Measurements from ENCODE around the gene SNX12. TPM values are rescaled to one million over a fixed set of nuclear protein-coding genes. Genes with fewer than 3 reads are reported as not detected.

Gene SNX12
- polyA plus RNA-seq, 1 donor from 2014 or later, result 71.2 TPM

GRCh38 chrX:71102292-71102691 is 34.2 kb upstream of the SNX12 start:
- H2AFZ ChIP-seq (ENCODE audit: low read depth, low read length), result no peak overlapping the region
- H3K27ac ChIP-seq (ENCODE audit: low read length), result no peak overlapping the region
- no peak overlapping the region for H3K4me2 ChIP-seq (ENCODE audit: low read length)
- H3K9ac ChIP-seq (ENCODE audit: low read length), result no peak overlapping the region
- H3K4me3 ChIP-seq (ENCODE audit: low read length), result no peak overlapping the region
- H3K9me2 ChIP-seq (ENCODE audit: insufficient read depth, low read length), result no peaks in the 10 kb centered on the region
- H3K79me2 ChIP-seq (replicated peaks; ENCODE audit: insufficient read depth, low read length), result no peaks in the 10 kb centered on the region
- no peaks in the 10 kb centered on the region for H3K36me3 ChIP-seq (ENCODE audit: insufficient read depth, low read length)
- H4K20me1 ChIP-seq (ENCODE audit: insufficient read depth), result no peaks in the 10 kb centered on the region
- no peaks in the 10 kb centered on the region for H3K27me3 ChIP-seq (ENCODE audit: insufficient read depth, low read depth, low read length)
- H3K9me3 ChIP-seq (ENCODE audit: low read length), result no peaks in the 10 kb centered on the region
- H3F3A ChIP-seq (ENCODE audit: insufficient read depth, low read length, poor library complexity, severe bottlenecking), result no peaks in the 10 kb centered on the region
- no peak for TF ChIP-seq REST (IDR thresholded peaks at IDR 0.05; ENCODE audit: borderline replicate concordance)

GRCh38 chrX:71100581-71101505 is 32.7 kb upstream of the SNX12 start:
- peaks cover 7% of the 10 kb centered on the region for H3K27me3 ChIP-seq (ENCODE audit: insufficient read depth, low read depth, low read length)
- no peaks in the 10 kb centered on the region for H4K20me1 ChIP-seq (ENCODE audit: insufficient read depth)
- H3K9ac ChIP-seq (ENCODE audit: low read length), result no peak overlapping the region
- TF ChIP-seq REST (IDR thresholded peaks at IDR 0.05; ENCODE audit: borderline replicate concordance) (no peak), TAF1 (IDR thresholded peaks at IDR 0.05; ENCODE audit: low read depth) (no peak), EZH2 (IDR thresholded peaks at IDR 0.05; ENCODE audit: borderline replicate concordance, insufficient read depth, low read length, poor library complexity, severe bottlenecking) (no peak), SMC3 (conservative IDR thresholded peaks at IDR 0.05; ENCODE audit: poor library complexity) (no peak), CTCF (IDR thresholded peaks at IDR 0.05; ENCODE audit: poor library complexity, severe bottlenecking) (no peak), EP300 (conservative IDR thresholded peaks at IDR 0.05; ENCODE audit: poor library complexity, severe bottlenecking) (no peak), MXI1 (conservative IDR thresholded peaks at IDR 0.05; ENCODE audit: poor library complexity, severe bottlenecking) (no peak), RAD21 (conservative IDR thresholded peaks at IDR 0.05) (no peak), POLR2AphosphoS5 (IDR thresholded peaks at IDR 0.05) (no peak)
- H3K79me2 ChIP-seq (replicated peaks; ENCODE audit: insufficient read depth, low read length), result no peaks in the 10 kb centered on the region
- no peak overlapping the region for H2AFZ ChIP-seq (ENCODE audit: low read depth, low read length)
- no peak overlapping the region for H3K4me2 ChIP-seq (ENCODE audit: low read length)
- H3F3A ChIP-seq (ENCODE audit: insufficient read depth, low read length, poor library complexity, severe bottlenecking), result no peaks in the 10 kb centered on the region
- no peak overlapping the region for H3K4me3 ChIP-seq (ENCODE audit: low read length)
- no peaks in the 10 kb centered on the region for H3K9me2 ChIP-seq (ENCODE audit: insufficient read depth, low read length)
- H3K9me3 ChIP-seq (ENCODE audit: low read length), result no peaks in the 10 kb centered on the region
- H3K36me3 ChIP-seq (ENCODE audit: insufficient read depth, low read length), result no peaks in the 10 kb centered on the region
- no peak overlapping the region for H3K27ac ChIP-seq (ENCODE audit: low read length)
